H9 (cell line): ENCODE data around the gene GRWD1. TPM values are rescaled to one million over a fixed set of nuclear protein-coding genes. Genes with fewer than 3 reads are reported as not detected.

ENCODE experiments used
- DNase-seq: peaks from one replicate; pipeline ENCODE4 v3.0.0-alpha.2; 2017
- H2AFZ ChIP-seq: one replicate; pipeline ENCODE4 v1.6.1; 2013; ENCODE audit warnings: mild to moderate bottlenecking, low read length, control low read depth, moderate library complexity
- H2AK5ac ChIP-seq: 2 replicates; pipeline ENCODE4 v1.6.1; 2013; ENCODE audit warnings: low read length, control low read depth, mixed read lengths; ENCODE audit not compliant: insufficient read length
- H2BK120ac ChIP-seq: one replicate; pipeline ENCODE4 v1.6.1; 2013; ENCODE audit warnings: low read depth, mild to moderate bottlenecking, low read length, control low read depth, inconsistent platforms; ENCODE audit not compliant: poor library complexity, severe bottlenecking
- H2BK12ac ChIP-seq: 2 replicates; pipeline ENCODE4 v1.6.1; 2013; ENCODE audit warnings: low read length, control low read depth, mixed read lengths, low read depth; ENCODE audit not compliant: insufficient read length
- H2BK15ac ChIP-seq: 2 replicates; pipeline ENCODE4 v1.6.1; 2013; ENCODE audit warnings: low read depth, low read length, control low read depth
- H2BK20ac ChIP-seq: one replicate; pipeline ENCODE4 v1.6.1; 2013; ENCODE audit warnings: low read depth, mild to moderate bottlenecking, low read length, control low read depth, inconsistent platforms; ENCODE audit not compliant: poor library complexity, severe bottlenecking
- H2BK5ac ChIP-seq: 2 replicates; pipeline ENCODE4 v1.6.1; 2013; ENCODE audit warnings: low read length, control low read depth, mixed read lengths; ENCODE audit not compliant: insufficient read length
- H3K14ac ChIP-seq: 2 replicates; pipeline ENCODE4 v1.6.1; 2013; ENCODE audit warnings: low read length, control low read depth; ENCODE audit not compliant: insufficient read depth
- H3K18ac ChIP-seq: 2 replicates; pipeline ENCODE4 v1.6.1; 2013; ENCODE audit warnings: low read depth, mild to moderate bottlenecking, mixed read lengths, low read length, control low read depth; ENCODE audit not compliant: insufficient read length
- H3K23ac ChIP-seq: 2 replicates; pipeline ENCODE4 v1.6.1; 2013; ENCODE audit warnings: low read length, control low read depth, mixed read lengths, low read depth; ENCODE audit not compliant: insufficient read length
- H3K23me2 ChIP-seq: 2 replicates; pipeline ENCODE4 v1.6.1; 2013; ENCODE audit warnings: low read depth, mild to moderate bottlenecking, mixed read lengths, low read length, control low read depth; ENCODE audit not compliant: insufficient read length, poor library complexity, severe bottlenecking
- H3K27ac ChIP-seq: 2 replicates; pipeline ENCODE4 v1.5.1; 2013; ENCODE audit warnings: low read length, control low read depth, mixed read lengths, low read depth; ENCODE audit not compliant: insufficient read length
- H3K27me3 ChIP-seq: 2 replicates; pipeline ENCODE4 v1.6.1; 2013; ENCODE audit warnings: low read length, control low read depth, inconsistent platforms; ENCODE audit not compliant: insufficient read depth
- H3K4ac ChIP-seq: 2 replicates; pipeline ENCODE4 v1.6.1; 2013; ENCODE audit warnings: low read depth, mild to moderate bottlenecking, control low read depth, inconsistent platforms, low read length, moderate library complexity
- H3K4me1 ChIP-seq: 2 replicates; pipeline ENCODE4 v1.6.1; 2013; ENCODE audit warnings: low read length, control low read depth, inconsistent platforms; ENCODE audit not compliant: insufficient read depth
- H3K4me2 ChIP-seq: 2 replicates; pipeline ENCODE4 v1.6.1; 2013; ENCODE audit warnings: low read length, control low read depth, mixed read lengths; ENCODE audit not compliant: insufficient read length, insufficient read depth
- H3K56ac ChIP-seq: 2 replicates; pipeline ENCODE4 v1.6.1; 2013; ENCODE audit warnings: low read depth, mild to moderate bottlenecking, mixed read lengths, low read length, control low read depth; ENCODE audit not compliant: insufficient read length
- H3K79me1 ChIP-seq: 2 replicates; pipeline ENCODE4 v1.6.1; 2013; ENCODE audit warnings: low read depth, mild to moderate bottlenecking, moderate library complexity, low read length, control low read depth, inconsistent platforms; ENCODE audit not compliant: insufficient read depth, poor library complexity, severe bottlenecking
- H3K79me2 ChIP-seq: 2 replicates; pipeline ENCODE4 v1.6.1; 2013; ENCODE audit warnings: low read length, control low read depth, inconsistent platforms; ENCODE audit not compliant: insufficient read depth
- H3K9ac ChIP-seq: 2 replicates; pipeline ENCODE4 v1.6.1; 2013; ENCODE audit warnings: low read length, control low read depth, mixed read lengths; ENCODE audit not compliant: insufficient read length; ENCODE audit errors: extremely low read depth
- H3K9me3 ChIP-seq: one replicate; pipeline ENCODE4 v1.6.1; 2013; ENCODE audit warnings: low read depth, low read length, inconsistent platforms; ENCODE audit not compliant: control insufficient read depth
- H3T11ph ChIP-seq: one replicate; pipeline ENCODE4 v1.6.1; 2013; ENCODE audit warnings: mild to moderate bottlenecking, low read length, control low read depth, inconsistent platforms
- H4K20me1 ChIP-seq: one replicate; pipeline ENCODE4 v1.6.1; 2013; ENCODE audit not compliant: control insufficient read depth, insufficient read length, insufficient read depth
- H4K5ac ChIP-seq: 2 replicates; pipeline ENCODE4 v1.6.1; 2013; ENCODE audit warnings: low read depth, mild to moderate bottlenecking, mixed read lengths, low read length, control low read depth; ENCODE audit not compliant: insufficient read length
- H4K8ac ChIP-seq: replicated peaks from 2 replicates; pipeline ENCODE4 v1.6.1; 2013; ENCODE audit warnings: low read length, control low read depth, mixed read lengths, low read depth; ENCODE audit not compliant: insufficient read length
- H4K91ac ChIP-seq: 2 replicates; pipeline ENCODE4 v1.6.1; 2013; ENCODE audit warnings: low read depth, mild to moderate bottlenecking, moderate library complexity, mixed read lengths, low read length, control low read depth; ENCODE audit not compliant: insufficient read length
- H3K27ac Mint-ChIP-seq, 3 experiments: 2 replicates in 2 of 3; 3 replicates in 1 of 3; pipeline ENCODE4 v1.8.0; 2020 to 2021; ENCODE audit warnings: mixed read lengths in 3 of 3, mild to moderate bottlenecking in 1 of 3, moderate library complexity in 1 of 3
- H3K27me3 Mint-ChIP-seq: 2 replicates; pipeline ENCODE4 v1.8.0; 2021; ENCODE audit warnings: low read depth, mild to moderate bottlenecking, moderate library complexity, mixed read lengths
- H3K36me3 Mint-ChIP-seq, 3 experiments: 2 replicates in 2 of 3; 3 replicates in 1 of 3; pipeline ENCODE4 v1.8.0; 2020 to 2021; ENCODE audit warnings: low read depth in 3 of 3, mixed read lengths in 3 of 3; ENCODE audit not compliant: insufficient read depth in 1 of 3
- H3K4me1 Mint-ChIP-seq, 2 experiments: 2 replicates each; pipeline ENCODE4 v1.8.0; 2020; ENCODE audit warnings: mixed read lengths in 2 of 2
- H3K4me3 Mint-ChIP-seq, 2 experiments: 2 replicates in 1 of 2; 3 replicates in 1 of 2; pipeline ENCODE4 v1.8.0; 2020 to 2021; ENCODE audit warnings: mild to moderate bottlenecking in 2 of 2, mixed read lengths in 2 of 2, moderate library complexity in 1 of 2
- H3K9me3 Mint-ChIP-seq, 2 experiments: 2 replicates in 1 of 2; 3 replicates in 1 of 2; pipeline ENCODE4 v1.8.0; 2020; ENCODE audit warnings: mild to moderate bottlenecking in 2 of 2, mixed read lengths in 2 of 2, moderate library complexity in 1 of 2
- WGBS: extraction: QIAGEN DNeasy Blood & Tissue Kit; methylation state at CpG from one replicate; pipeline ENCODE4 v1.1.7; 2013; ENCODE audit warnings: missing lambda C conversion rate, low lambda C conversion rate, mixed read lengths; ENCODE audit not compliant: insufficient read length; ENCODE audit errors: extremely low coverage; 5-methylcytosine and 5-hydroxymethylcytosine counted together
- total RNA-seq: library from RNA; stranded (reverse); gene quantifications from 2 replicates; pipeline ENCODE4 v1.2.1, GENCODE V29; 2021
- TF ChIP-seq, protein P1 (sequence below): fragments of 200-600 bp; sonication (generic); conservative IDR thresholded peaks from 3 replicates; pipeline ENCODE4 v1.8.0; 2021; ENCODE audit warnings: antibody characterized with exemption, mild to moderate bottlenecking

GRWD1 gene
- total RNA-seq, 1 experiment from 2014 or later: 92.0 TPM

- Histone ChIP-seq H3K4me1 (no peaks in the 10 kb centered on the region), H3K23me2 (peaks cover 8% of the 10 kb centered on the region), H3K9ac (no peak overlapping the region), H3K79me1 (no peaks in the 10 kb centered on the region), H4K20me1 (no peaks in the 10 kb centered on the region), H2BK12ac (peak overlapping the region; percentile 3), H3K23ac (no peak overlapping the region), H3K27ac (no peak overlapping the region), H3K9me3 (no peaks in the 10 kb centered on the region), H2BK5ac (no peak overlapping the region), H3K56ac (no peak overlapping the region), H2BK15ac (no peak overlapping the region), H2AK5ac (no peak overlapping the region), H3K4ac (no peak overlapping the region), H2BK120ac (no peak overlapping the region), H3K4me2 (peak overlapping the region; percentile 65), H4K8ac (no peak overlapping the region), H3K14ac (peak overlapping the region; percentile 69), H3K18ac (peak overlapping the region; percentile 27), H4K91ac (no peak overlapping the region), H2AFZ (no peak overlapping the region), H3T11ph (no peak overlapping the region), H2BK20ac (no peak overlapping the region), H3K27me3 (no peaks in the 10 kb centered on the region; the same call in 1 of the 2 replicates), H3K79me2 (no peaks in the 10 kb centered on the region), H4K5ac (no peak overlapping the region)
- Mint-ChIP-seq H3K27ac (peak overlapping the region; percentile 96 to 99 (median 98)), H3K4me1 (peaks cover 24 to 36% of the 10 kb centered on the region in 2 experiments), H3K4me3 (peak overlapping the region; percentile 67 to 85), H3K36me3 (peaks cover 0 to 24% (median 3%) of the 10 kb centered on the region in 3 experiments; a peak in 6 of 7 replicates), H3K9me3 (no peaks in the 10 kb centered on the region; a peak in 2 of 5 replicates), H3K27me3 (peaks cover 36% of the 10 kb centered on the region)
- no CpG with 5 or more reads among the region's 50 CpGs for WGBS
- DNase-seq: peak; percentile 90
- TF ChIP-seq, protein P1, sequence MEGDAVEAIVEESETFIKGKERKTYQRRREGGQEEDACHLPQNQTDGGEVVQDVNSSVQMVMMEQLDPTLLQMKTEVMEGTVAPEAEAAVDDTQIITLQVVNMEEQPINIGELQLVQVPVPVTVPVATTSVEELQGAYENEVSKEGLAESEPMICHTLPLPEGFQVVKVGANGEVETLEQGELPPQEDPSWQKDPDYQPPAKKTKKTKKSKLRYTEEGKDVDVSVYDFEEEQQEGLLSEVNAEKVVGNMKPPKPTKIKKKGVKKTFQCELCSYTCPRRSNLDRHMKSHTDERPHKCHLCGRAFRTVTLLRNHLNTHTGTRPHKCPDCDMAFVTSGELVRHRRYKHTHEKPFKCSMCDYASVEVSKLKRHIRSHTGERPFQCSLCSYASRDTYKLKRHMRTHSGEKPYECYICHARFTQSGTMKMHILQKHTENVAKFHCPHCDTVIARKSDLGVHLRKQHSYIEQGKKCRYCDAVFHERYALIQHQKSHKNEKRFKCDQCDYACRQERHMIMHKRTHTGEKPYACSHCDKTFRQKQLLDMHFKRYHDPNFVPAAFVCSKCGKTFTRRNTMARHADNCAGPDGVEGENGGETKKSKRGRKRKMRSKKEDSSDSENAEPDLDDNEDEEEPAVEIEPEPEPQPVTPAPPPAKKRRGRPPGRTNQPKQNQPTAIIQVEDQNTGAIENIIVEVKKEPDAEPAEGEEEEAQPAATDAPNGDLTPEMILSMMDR: no peak
These were observed 45.4 kb downstream of the GRWD1 start for GRCh38 chr19:48490981-48491792.
